GM12878 (cell line): Measurements from ENCODE around the gene FOSL1. TPM values are rescaled to one million over a fixed set of nuclear protein-coding genes. Genes with fewer than 3 reads are reported as not detected.

ENCODE experiments used
- ASH2L ChIP-seq: fragments of 300-600, 200-600 bp; sonication (generic); IDR thresholded peaks from 2 replicates; pipeline ENCODE4 v1.6.1; 2017; ENCODE audit warnings: low read depth, mild to moderate bottlenecking, borderline replicate concordance
- BHLHE40 ChIP-seq, 2 experiments: fragments of 450-650 bp in 1 of 2; IDR thresholded peaks; 2 replicates each; pipeline ENCODE4 v1.6.1; 2011 to 2017; ENCODE audit warnings: low read depth in 2 of 2, borderline replicate concordance in 1 of 2, improper control_type of control experiment in 1 of 2, low read length in 1 of 2, mild to moderate bottlenecking in 1 of 2
- BMI1 ChIP-seq: fragments of 450-650 bp; IDR thresholded peaks from 2 replicates; pipeline ENCODE4 v1.6.1; 2016; ENCODE audit warnings: mild to moderate bottlenecking, moderate library complexity, borderline replicate concordance
- CTCF ChIP-seq, 3 experiments: IDR thresholded peaks in 2 of 3; conservative IDR thresholded peaks in 1 of 3; 2 replicates each; pipeline ENCODE4 v1.5.1; 2011; ENCODE audit warnings: low read depth in 3 of 3, low read length in 3 of 3, mild to moderate bottlenecking in 3 of 3, control low read depth in 2 of 3, moderate library complexity in 2 of 3, inconsistent platforms in 1 of 3, mixed read lengths in 1 of 3; ENCODE audit not compliant: control insufficient read depth in 2 of 3, insufficient read depth in 1 of 3; ENCODE audit errors: extremely low read depth in 1 of 3
- HDGF ChIP-seq: fragments of 450-650 bp; IDR thresholded peaks from 2 replicates; pipeline ENCODE4 v1.6.1; 2016; ENCODE audit warnings: antibody characterized with exemption
- IKZF1 ChIP-seq: fragments of 450-650 bp; conservative IDR thresholded peaks from 2 replicates; pipeline ENCODE4 v1.6.1; 2017; ENCODE audit warnings: antibody characterized with exemption, mild to moderate bottlenecking
- IRF3 ChIP-seq: fragments of 450-650 bp; IDR thresholded peaks from 2 replicates; pipeline ENCODE4 v1.6.1; 2014; ENCODE audit warnings: mild to moderate bottlenecking
- KLF5 ChIP-seq: fragments of 450-650 bp; IDR thresholded peaks from 2 replicates; pipeline ENCODE4 v1.6.1; 2014; ENCODE audit warnings: mild to moderate bottlenecking; ENCODE audit not compliant: partially characterized antibody
- MAX ChIP-seq: IDR thresholded peaks from 2 replicates; pipeline ENCODE4 v1.6.1; 2012; ENCODE audit warnings: low read depth, low read length, improper control_type of control experiment
- MLLT1 ChIP-seq: fragments of 450-650 bp; IDR thresholded peaks from 2 replicates; pipeline ENCODE4 v1.6.1; 2016; ENCODE audit warnings: mild to moderate bottlenecking
- MYC ChIP-seq: IDR thresholded peaks from 2 replicates; pipeline ENCODE4 v1.6.1; 2011; ENCODE audit warnings: mild to moderate bottlenecking, low read length, moderate library complexity, inconsistent platforms; ENCODE audit not compliant: insufficient read depth, insufficient replicate concordance, insufficient read length, severe bottlenecking
- NBN ChIP-seq: fragments of 450-650 bp; IDR thresholded peaks from 2 replicates; pipeline ENCODE4 v1.6.1; 2016
- NR2F1 ChIP-seq: fragments of 450-650 bp; conservative IDR thresholded peaks from 2 replicates; pipeline ENCODE4 v1.6.1; 2017; ENCODE audit warnings: mild to moderate bottlenecking
- PBX3 ChIP-seq: IDR thresholded peaks from 2 replicates; pipeline ENCODE4 v1.6.1; 2011; ENCODE audit warnings: mild to moderate bottlenecking, low read depth, low read length, moderate library complexity; ENCODE audit not compliant: insufficient replicate concordance
- POLR2AphosphoS2 ChIP-seq: IDR thresholded peaks from 2 replicates; pipeline ENCODE4 v1.6.1; 2011; ENCODE audit warnings: low read depth, mild to moderate bottlenecking, low read length, improper control_type of control experiment, moderate library complexity
- SUPT20H ChIP-seq: IDR thresholded peaks from 2 replicates; pipeline ENCODE4 v1.6.1; 2011; ENCODE audit warnings: low read depth, mild to moderate bottlenecking, low read length, moderate library complexity, borderline replicate concordance; ENCODE audit not compliant: control insufficient read depth
- TCF3 ChIP-seq: IDR thresholded peaks from 2 replicates; pipeline ENCODE4 v1.6.1; 2012; ENCODE audit warnings: low read depth, mild to moderate bottlenecking, low read length, borderline replicate concordance; ENCODE audit not compliant: insufficient read depth
- YY1 ChIP-seq: IDR thresholded peaks from 2 replicates; pipeline ENCODE4 v1.6.1; 2011; ENCODE audit warnings: low read depth, mild to moderate bottlenecking, low read length
- ZNF217 ChIP-seq: fragments of 450-650 bp; IDR thresholded peaks from 2 replicates; pipeline ENCODE4 v1.6.1; 2017; ENCODE audit warnings: antibody characterized with exemption, mild to moderate bottlenecking
- ZNF24 ChIP-seq: fragments of 450-650 bp; IDR thresholded peaks from 2 replicates; pipeline ENCODE4 v1.6.1; 2017; ENCODE audit warnings: antibody characterized with exemption, mild to moderate bottlenecking
- ZNF622 ChIP-seq: fragments of 450-650 bp; IDR thresholded peaks from 2 replicates; pipeline ENCODE4 v1.6.1; 2017; ENCODE audit warnings: mild to moderate bottlenecking, inconsistent platforms
- polyA plus RNA-seq, 11 experiments: library from polyadenylated mRNA; depleted of rRNA in 4 of 11; unstranded in 6 of 11; stranded (reverse) in 5 of 11; fragments of >200 nt; fragmentation: Nextera tagmentation in 4 of 11; fragmentation: Illumina TruSeq in 1 of 11; extraction: Ambion mirVana in 4 of 11; extraction: Trizol in 1 of 11; gene quantifications; 1 replicate in 1 of 11; 2 replicates in 10 of 11; pipeline versions ENCODE4 v1.2.1 to v1.2.3, GENCODE V29; 2011 to 2016; ENCODE audit warnings: inconsistent platforms in 2 of 11, missing spikeins in 2 of 11, low read depth in 1 of 11
- total RNA-seq, 4 experiments: library from RNA; depleted of rRNA in 3 of 4; stranded (reverse); fragments of >200 nt in 3 of 4; fragmentation: Illumina TruSeq in 1 of 4; extraction: Trizol in 1 of 4; gene quantifications; 2 replicates each; pipeline versions ENCODE4 v1.2.1 to v1.2.3, GENCODE V29; 2013 to 2021

The FOSL1 gene
- total and polyA plus RNA-seq, 10 of the 15 experiments (the other 5 are each of a cell fraction or from before 2014, with no cell fraction given) = 0.82 to 5.4 (median 2.1) TPM

- peak in 2 of 3 experiments; percentile 4 to 8; a peak in 2 of 6 replicates for TF ChIP-seq CTCF (IDR thresholded peaks at IDR 0.05 in 2 of 3, conservative IDR thresholded peaks at IDR 0.05 in 1 of 3; ENCODE audit: control insufficient read depth in 2 of 3, extremely low read depth in 1 of 3, insufficient read depth in 1 of 3, low read depth in 3 of 3, low read length in 3 of 3)
- TF ChIP-seq IKZF1 = peak; percentile 84
- TF ChIP-seq BHLHE40 (IDR thresholded peaks at IDR 0.05; ENCODE audit: borderline replicate concordance in 1 of 2, low read depth in 2 of 2, low read length in 1 of 2) = peak; percentile 88 to 97
- peak; percentile 81; the same call in 1 of the 2 replicates for TF ChIP-seq TCF3
- peak; percentile 82 for TF ChIP-seq MLLT1
- peak; percentile 90 for TF ChIP-seq MYC
- peak; percentile 90 for TF ChIP-seq POLR2AphosphoS2
- peak; percentile 64; the same call in 1 of the 2 replicates for TF ChIP-seq NBN
- no peak for TF ChIP-seq ZNF622
- no peak for TF ChIP-seq SUPT20H
- TF ChIP-seq IRF3 = 0 out of 2 replicates have a peak, but pooled peaks have one; percentile 22
- peak; percentile 49; the same call in 1 of the 2 replicates for TF ChIP-seq NR2F1
- peak; percentile 2 for TF ChIP-seq PBX3
- no peak for TF ChIP-seq BMI1
- TF ChIP-seq YY1 = peak; percentile 67; the same call in 1 of the 2 replicates
- 0 out of 2 replicates have a peak, but pooled peaks have one; percentile 46 for TF ChIP-seq ASH2L
- 0 out of 2 replicates have a peak, but pooled peaks have one; percentile 51 for TF ChIP-seq ZNF24
- TF ChIP-seq MAX = peak; percentile 87
- TF ChIP-seq HDGF = peak; percentile 91
- TF ChIP-seq ZNF217 = peak; percentile 60; the same call in 1 of the 2 replicates
- TF ChIP-seq KLF5 = peak; percentile 92
Observed at GRCh38 chr11:65890324-65891218, 9.6 kb downstream of the FOSL1 start, which contains the start of gene CCDC85B (continued).
